ENCODE data around the gene SSBP3. TPM values are rescaled to one million over a fixed set of nuclear protein-coding genes. Genes with fewer than 3 reads are reported as not detected.

Gene SSBP3
- total RNA-seq, 4 donors from 2014 or later: 32.8 to 63.4 (median 47.4) TPM

DNA sequence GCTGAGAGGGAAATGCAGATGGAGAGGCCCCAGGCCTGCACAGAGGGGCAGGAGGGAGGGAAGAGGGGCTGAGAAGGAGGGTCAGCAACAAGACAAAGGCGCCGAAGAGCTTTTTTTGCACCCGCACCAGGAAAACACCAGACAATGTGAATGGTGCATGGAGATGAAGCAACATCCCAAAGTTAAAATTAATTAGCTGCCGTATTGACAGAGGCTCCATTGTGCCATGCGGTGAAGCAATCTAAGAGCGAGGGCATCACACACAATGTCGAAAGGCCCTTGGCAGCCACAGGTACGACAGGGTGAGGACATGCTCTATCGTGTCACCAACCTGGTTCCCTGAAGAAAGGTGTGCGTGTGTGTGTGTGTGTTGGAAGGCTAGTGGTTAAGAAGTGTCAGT, 41.2 kb downstream of the SSBP3 start:
- Histone ChIP-seq H3K36me3 (peaks cover 0 to 3% (median 0%) of the 10 kb centered on the region in 4 donors), H3K4me1 (peaks cover 17 to 64% (median 39%) of the 10 kb centered on the region in 4 donors), H3K4me3 (no peak overlapping the region), H3K27ac (replicated peaks in 1 of 4) (no peak overlapping the region), H3K9me3 (no peaks in the 10 kb centered on the region), H3K27me3 (no peaks in the 10 kb centered on the region)
- TF ChIP-seq POLR2A (IDR thresholded peaks at IDR 0.05; ENCODE audit: low read depth) (no peak), EP300 (IDR thresholded peaks at IDR 0.05) (no peak), CTCF (IDR thresholded peaks at IDR 0.05) (no peak), POLR2AphosphoS5 (IDR thresholded peaks at IDR 0.05) (no peak)
- WGBS: 94% methylated on average over 10 of the region's 10 CpGs
- intact Hi-C loops (cut with DNase I): no loop called here
- DNase-seq (ENCODE audit: extremely low spot score): no peak

- H3K36me3 ChIP-seq: peaks cover 0 to 3% (median 0%) of the 10 kb centered on the region in 4 donors
- no peak overlapping the region for H3K27ac ChIP-seq (replicated peaks in 1 of 4)
- peaks cover 21 to 64% (median 42%) of the 10 kb centered on the region in 4 donors for H3K4me1 ChIP-seq
- H3K4me3 ChIP-seq: no peak overlapping the region
- TF ChIP-seq POLR2AphosphoS5 (IDR thresholded peaks at IDR 0.05) (no peak), EP300 (IDR thresholded peaks at IDR 0.05) (no peak), CTCF (IDR thresholded peaks at IDR 0.05) (no peak), POLR2A (IDR thresholded peaks at IDR 0.05; ENCODE audit: low read depth) (no peak)
- no peaks in the 10 kb centered on the region for H3K27me3 ChIP-seq
- WGBS: 89% methylated on average over 5 of the region's 5 CpGs
- DNase-seq (ENCODE audit: extremely low spot score): no peak
- intact Hi-C loops (cut with DNase I): no loop called here
- H3K9me3 ChIP-seq: no peaks in the 10 kb centered on the region
Measured at GRCh38 chr1:54364582-54364981, 41.6 kb downstream of the SSBP3 start.

GRCh38 chr1:54363925-54364324, 42.3 kb downstream of the SSBP3 start:
- intact Hi-C loops (cut with DNase I): no loop called here
- Histone ChIP-seq H3K9me3 (no peaks in the 10 kb centered on the region), H3K4me1 (peaks cover 28 to 66% (median 45%) of the 10 kb centered on the region in 4 donors), H3K36me3 (peaks cover 0 to 3% (median 0%) of the 10 kb centered on the region in 4 donors), H3K27ac (replicated peaks in 1 of 4) (no peak overlapping the region), H3K27me3 (no peaks in the 10 kb centered on the region), H3K4me3 (no peak overlapping the region)
- no peak for DNase-seq (ENCODE audit: extremely low spot score)
- no peak for TF ChIP-seq EP300 (IDR thresholded peaks at IDR 0.05)
- TF ChIP-seq POLR2AphosphoS5 (IDR thresholded peaks at IDR 0.05): no peak
- TF ChIP-seq POLR2A (IDR thresholded peaks at IDR 0.05; ENCODE audit: low read depth): no peak
- TF ChIP-seq CTCF (IDR thresholded peaks at IDR 0.05): no peak

GRCh38 chr1:54362881-54363340, 43.3 kb downstream of the SSBP3 start:
- Histone ChIP-seq H3K27me3 (no peaks in the 10 kb centered on the region), H3K4me3 (no peak overlapping the region), H3K27ac (replicated peaks in 1 of 4) (no peak overlapping the region), H3K36me3 (peaks cover 0 to 3% (median 0%) of the 10 kb centered on the region in 4 donors), H3K4me1 (peaks cover 38 to 71% (median 52%) of the 10 kb centered on the region in 4 donors), H3K9me3 (no peaks in the 10 kb centered on the region)
- no peak for DNase-seq (ENCODE audit: extremely low spot score)
- 80% methylated on average over 1 of the region's 2 CpGs for WGBS
- TF ChIP-seq POLR2A (IDR thresholded peaks at IDR 0.05; ENCODE audit: low read depth) (no peak), EP300 (IDR thresholded peaks at IDR 0.05) (no peak), CTCF (IDR thresholded peaks at IDR 0.05) (no peak), POLR2AphosphoS5 (IDR thresholded peaks at IDR 0.05) (no peak)
- intact Hi-C loops (cut with DNase I): no loop called here

DNA sequence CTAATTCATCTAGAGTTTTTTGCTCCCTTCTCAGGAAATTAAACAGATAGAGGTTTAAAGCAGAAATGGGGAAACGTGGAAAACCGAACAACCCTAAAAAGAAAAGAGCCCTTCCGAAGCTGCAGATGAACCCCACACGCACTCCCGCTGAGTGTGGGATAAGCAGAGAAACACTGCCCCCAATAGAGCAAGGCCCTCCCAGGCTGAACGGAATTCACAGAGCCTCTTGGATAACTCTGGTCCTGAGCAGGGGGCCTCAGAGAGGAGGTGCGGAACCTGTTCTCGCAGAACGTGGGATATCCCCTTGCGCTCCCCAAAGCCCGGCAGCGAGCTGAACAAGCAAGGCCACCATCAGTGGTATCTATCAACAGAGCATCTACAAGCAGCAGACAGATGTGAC, 44.9 kb downstream of the SSBP3 start:
- Histone ChIP-seq H3K4me3 (no peak overlapping the region), H3K4me1 (peaks cover 51 to 84% (median 66%) of the 10 kb centered on the region in 4 donors), H3K9me3 (no peaks in the 10 kb centered on the region), H3K36me3 (peaks cover 0 to 3% (median 0%) of the 10 kb centered on the region in 4 donors), H3K27me3 (no peaks in the 10 kb centered on the region), H3K27ac (replicated peaks in 1 of 4) (peak overlapping the region in 1 of 4 donors; percentile 8)
- peak; percentile 18 to 36 (median 28) for TF ChIP-seq CTCF (IDR thresholded peaks at IDR 0.05)
- no peak for TF ChIP-seq POLR2AphosphoS5 (IDR thresholded peaks at IDR 0.05)
- WGBS: 73% methylated on average over 7 of the region's 12 CpGs
- intact Hi-C loops (cut with DNase I): no loop called here
- no peak for DNase-seq (ENCODE audit: extremely low spot score)
